H1 (cell line): Measurements from ENCODE around the gene CPD. TPM values are rescaled to one million over a fixed set of nuclear protein-coding genes. Genes with fewer than 3 reads are reported as not detected.

Experiments used
- JUN ChIP-seq: IDR thresholded peaks from 2 replicates; pipeline ENCODE4 v1.6.1; 2011; ENCODE audit warnings: low read depth, mild to moderate bottlenecking, improper control_type of control experiment, low read length
- RXRA ChIP-seq: IDR thresholded peaks from 2 replicates; pipeline ENCODE4 v1.6.1; 2011; ENCODE audit warnings: low read depth, mild to moderate bottlenecking, low read length, moderate library complexity; ENCODE audit not compliant: insufficient read depth
- SUZ12 ChIP-seq: fragments of 200-600 bp; sonication (generic); IDR thresholded peaks from 2 replicates; pipeline ENCODE4 v1.6.1; 2012; ENCODE audit warnings: mild to moderate bottlenecking, inconsistent platforms, low read length, moderate library complexity, mixed read lengths
- polyA plus RNA-seq, 7 experiments: library from polyadenylated mRNA; depleted of rRNA in 3 of 7; stranded (reverse) in 5 of 7; unstranded in 2 of 7; fragments of >200 nt in 5 of 7; fragments of 200-250 nt in 2 of 7; gene quantifications; 1 replicate in 5 of 7; 2 replicates in 1 of 7; 4 replicates in 1 of 7; pipeline versions ENCODE4 v1.2.1 to v1.2.3, GENCODE V29; 2011 to 2013; ENCODE audit warnings: missing spikeins in 2 of 7, mixed read lengths in 2 of 7
- total RNA-seq: library from RNA; stranded (reverse); fragmentation: NEBNext Ultra II Directional; extraction: Animal tissue kit (Norgen Biotek cat#: 25700); gene quantifications from 2 replicates; pipeline ENCODE4 v1.2.1, GENCODE V29; 2021

The CPD gene
- total and polyA plus RNA-seq, 2 of the 8 experiments (the other 6 are each of a cell fraction or from before 2014, with no cell fraction given): 8.6 to 46.2 TPM

- TF ChIP-seq RXRA (no peak), SUZ12 (no peak), JUN (no peak)
Measured at GRCh38 chr17:30517786-30518185, 139.1 kb downstream of the CPD start (continued).
